AML-193 (cell line): ENCODE data around the gene SIAE.

ENCODE experiments used
- DNase-seq, 2 experiments: peaks; one replicate each; lab custom pipeline; 2025; lab: John Stamatoyannopoulos, UW

Gene SIAE, protein sequence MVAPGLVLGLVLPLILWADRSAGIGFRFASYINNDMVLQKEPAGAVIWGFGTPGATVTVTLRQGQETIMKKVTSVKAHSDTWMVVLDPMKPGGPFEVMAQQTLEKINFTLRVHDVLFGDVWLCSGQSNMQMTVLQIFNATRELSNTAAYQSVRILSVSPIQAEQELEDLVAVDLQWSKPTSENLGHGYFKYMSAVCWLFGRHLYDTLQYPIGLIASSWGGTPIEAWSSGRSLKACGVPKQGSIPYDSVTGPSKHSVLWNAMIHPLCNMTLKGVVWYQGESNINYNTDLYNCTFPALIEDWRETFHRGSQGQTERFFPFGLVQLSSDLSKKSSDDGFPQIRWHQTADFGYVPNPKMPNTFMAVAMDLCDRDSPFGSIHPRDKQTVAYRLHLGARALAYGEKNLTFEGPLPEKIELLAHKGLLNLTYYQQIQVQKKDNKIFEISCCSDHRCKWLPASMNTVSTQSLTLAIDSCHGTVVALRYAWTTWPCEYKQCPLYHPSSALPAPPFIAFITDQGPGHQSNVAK

DNA sequence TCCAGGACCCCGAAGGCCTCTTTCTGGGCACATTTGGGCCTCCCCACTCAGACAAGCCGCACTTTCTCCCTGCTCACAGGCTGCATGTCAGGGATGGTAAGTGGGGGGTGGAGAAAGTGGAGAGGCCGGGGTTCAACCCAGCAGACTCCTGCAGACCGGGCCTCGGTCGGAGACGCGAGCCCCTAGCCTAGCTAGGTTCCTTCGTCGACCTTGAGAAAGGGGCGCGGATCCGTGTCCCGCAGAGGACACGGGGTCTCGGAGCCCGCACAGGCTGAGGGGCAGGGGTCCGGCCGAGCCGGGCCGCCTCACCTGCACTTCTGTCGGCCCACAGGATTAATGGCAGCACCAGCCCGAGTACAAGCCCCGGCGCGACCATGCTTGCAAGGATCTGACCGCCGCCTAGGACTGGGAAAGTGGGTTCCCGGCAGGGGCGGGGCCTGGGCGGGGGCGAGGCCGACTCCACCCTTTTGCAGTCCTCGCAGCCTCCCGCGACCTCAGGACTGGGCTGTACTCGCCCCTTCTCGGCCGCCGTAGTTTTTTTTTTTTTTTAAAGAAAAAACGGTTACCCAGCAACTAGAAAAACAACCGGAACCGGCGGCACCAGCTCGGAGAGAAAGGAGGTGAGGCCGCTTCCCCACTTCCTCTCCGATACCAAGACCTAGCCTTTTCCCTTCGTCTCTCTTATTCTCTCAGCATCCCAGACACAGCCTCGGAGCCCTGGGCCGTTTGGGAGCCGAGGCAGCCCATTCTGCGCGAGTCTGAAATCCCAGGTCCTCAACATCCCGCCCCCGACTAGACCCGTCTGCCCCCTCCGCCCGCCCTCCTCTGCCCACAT is at the start of gene SIAE, which contains the start of gene SPA17:
TSS of gene SIAE (minus strand) at position 407 of the 835 bp plus-strand sequence. CDS start at position 376, 31 bp downstream.
TSS of gene SPA17 (plus strand) at position 572 of the 835 bp plus-strand sequence. CDS start 1,361 bp downstream, outside the sequence.
- peak; percentile 82 to 85 for DNase-seq

DNA sequence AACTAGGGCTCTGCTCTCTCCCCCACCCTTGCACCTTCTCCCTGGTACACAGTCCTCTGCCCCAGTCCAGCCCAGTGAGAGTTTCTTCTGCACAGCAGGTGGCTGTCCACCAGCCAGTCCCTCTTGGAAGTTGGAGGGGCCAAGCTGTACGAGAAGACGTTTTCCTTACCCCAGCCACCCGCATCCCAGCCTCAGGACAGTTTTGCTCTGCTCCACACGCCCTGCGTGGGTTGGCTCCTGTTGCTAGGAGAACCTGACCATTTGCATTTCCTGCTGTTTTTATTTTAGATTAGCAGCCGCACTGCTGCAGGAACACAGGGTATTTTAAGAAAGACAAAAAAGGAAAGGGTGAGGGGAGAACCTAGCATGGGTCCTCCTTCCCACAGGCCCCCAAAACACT is 48.6 kb upstream of the SIAE start:
- no peak for DNase-seq

DNA sequence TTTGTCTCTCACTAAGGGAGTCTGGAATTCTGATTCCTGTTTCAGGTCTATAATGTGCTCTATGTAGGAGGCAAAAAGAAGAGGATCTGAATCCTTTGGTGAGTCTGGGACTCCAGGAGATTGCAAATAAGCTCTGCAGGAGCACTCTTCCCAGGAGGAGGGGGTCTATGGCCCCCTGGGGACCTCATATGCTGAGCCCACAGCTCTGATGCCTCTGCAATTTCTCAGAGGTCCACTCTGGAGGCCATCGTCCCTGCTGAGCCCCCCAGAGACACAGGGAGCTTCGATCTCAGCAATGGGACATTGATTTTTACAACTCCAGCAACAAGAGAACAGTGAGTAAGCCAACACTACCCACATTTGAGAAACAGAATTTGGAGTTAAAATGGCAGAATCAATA is 46.0 kb upstream of the SIAE start:
- no peak for DNase-seq

DNA sequence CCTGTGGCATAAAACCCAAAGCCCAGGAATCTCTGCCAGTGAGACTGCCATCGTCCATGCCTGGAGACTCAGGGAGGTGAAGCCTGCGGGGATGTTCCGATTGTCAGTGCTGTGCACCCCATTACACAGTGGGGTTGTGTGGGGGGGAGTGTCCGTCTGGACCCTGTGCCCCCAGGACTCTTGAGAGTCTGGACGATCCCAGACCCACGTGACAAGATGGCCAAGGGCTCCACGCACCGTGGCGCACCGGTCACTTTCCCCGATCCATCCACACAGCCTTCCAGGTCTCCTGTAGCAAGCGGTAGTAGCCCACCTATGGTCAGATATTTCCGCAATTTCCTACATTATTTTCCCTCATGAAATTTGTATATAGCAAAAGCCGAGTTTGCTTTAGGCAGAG is 45.3 kb upstream of the SIAE start:
- no peak for DNase-seq

DNA sequence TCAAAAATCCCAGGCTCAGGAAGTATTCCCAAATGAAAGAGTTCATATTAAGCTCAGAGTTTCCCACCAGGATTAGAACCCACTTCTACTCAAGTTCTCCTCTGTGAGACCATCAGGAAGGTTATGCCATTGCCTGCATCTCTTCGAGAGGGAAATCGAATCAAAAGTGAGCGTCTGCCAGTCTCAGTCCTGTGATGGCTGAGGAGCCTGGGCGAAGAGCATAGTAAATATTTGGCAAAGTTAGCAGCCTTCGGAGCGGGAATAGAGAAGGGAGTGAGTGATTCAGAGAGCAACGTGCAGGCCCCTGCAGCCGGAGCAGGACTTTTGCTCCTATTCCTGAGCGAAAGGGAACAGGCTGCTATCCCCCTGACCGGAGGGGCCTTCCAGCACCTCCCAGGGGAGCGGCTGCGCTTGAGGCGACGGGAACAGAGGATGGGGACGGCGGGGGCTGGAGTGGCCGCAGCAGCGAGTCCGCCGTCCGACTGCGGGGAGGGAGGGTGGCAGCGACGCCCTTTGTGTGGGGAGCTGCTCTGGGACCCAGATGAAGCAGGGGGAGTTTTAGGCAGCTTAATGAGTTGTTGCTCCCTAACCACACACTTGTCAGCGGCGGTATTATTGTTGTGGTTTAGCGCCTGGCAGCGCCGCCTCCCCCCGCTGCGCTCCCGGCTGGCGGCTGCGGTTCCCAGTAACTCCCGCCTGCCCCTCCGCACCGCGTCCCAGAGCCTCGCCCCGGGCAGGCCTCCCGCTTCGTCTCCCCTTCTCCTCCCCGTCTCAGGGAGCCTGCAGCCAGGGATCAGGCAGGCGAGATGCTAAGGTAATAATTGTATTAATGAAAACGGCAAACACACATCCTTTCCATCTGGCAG is 44.5 kb upstream of the SIAE start:
- peak in 1 of 2 experiments; percentile 5 for DNase-seq

DNA sequence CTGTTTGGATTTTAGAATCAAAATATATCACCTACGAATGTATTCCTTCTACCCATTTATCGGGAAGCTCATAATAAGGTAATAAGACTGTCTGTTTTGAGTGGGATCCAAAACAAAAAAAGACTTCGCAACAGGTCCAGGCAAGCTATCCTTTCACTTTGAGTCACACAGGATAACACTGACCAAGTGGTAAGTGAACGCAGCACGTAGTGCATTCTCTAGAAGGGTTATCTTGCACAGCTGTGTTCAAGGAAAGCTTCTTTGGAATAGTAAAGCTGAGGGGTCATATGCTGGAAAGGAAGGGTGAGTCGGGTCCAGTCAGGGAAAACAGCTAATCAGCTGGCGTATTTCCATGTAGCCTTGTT is 43.9 kb upstream of the SIAE start:
- DNase-seq: no peak

DNA sequence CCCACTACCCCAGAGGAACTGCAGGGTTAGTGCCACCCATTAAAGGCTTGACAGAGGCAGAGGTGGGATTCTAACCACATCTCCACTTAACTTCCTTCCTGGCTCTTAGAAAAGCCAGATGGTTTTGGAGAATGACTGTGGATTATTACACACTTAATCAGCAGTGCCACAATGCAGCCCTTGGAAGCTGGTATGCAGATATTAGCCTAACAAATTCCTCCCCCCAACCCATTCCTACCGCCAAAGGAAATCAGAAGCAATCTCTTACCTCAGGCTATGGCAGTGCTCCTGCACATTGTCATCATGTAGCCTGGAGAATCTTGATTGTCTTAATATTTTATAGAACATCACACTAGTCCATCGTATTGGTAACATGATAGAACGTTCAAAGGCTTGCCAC is 43.1 kb upstream of the SIAE start:
- DNase-seq: no peak

DNA sequence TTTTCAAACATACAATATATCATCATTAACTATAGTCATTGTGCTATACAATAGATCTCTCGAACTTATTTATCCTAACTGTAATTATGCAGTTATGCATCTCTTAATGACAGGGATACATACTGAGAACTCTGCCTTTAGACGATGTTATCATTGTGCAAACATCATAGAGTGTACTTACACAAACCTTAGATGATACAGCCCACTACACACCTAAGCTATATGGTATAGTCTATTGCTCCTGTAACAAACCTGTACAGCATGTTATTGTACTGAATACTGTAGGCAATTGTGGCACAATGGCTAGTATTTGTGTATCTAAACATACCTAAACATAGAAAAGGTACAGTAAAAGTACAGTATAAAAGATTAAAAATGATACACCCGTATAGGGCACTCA is 38.9 kb upstream of the SIAE start:
- no peak for DNase-seq

DNA sequence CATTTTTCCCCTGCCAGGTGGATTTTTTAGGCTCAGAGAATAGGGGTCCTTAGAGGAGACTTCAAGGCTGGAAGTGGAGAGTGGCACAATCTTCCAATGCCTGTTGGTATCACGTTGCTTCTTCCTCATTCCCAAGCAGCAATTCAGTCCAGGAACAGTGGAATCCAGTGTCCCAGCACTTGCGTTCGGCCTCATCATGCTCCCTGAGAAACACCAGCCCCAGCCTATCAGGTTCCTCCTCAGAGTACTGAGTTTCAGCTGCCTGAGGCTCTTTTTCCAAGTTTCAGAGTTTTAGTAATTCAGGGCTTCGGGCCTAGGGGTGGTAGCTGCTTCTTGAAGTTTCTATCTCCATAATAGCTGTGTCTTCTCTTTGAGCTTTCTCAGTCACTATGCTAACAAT is 34.3 kb upstream of the SIAE start:
- no peak for DNase-seq

DNA sequence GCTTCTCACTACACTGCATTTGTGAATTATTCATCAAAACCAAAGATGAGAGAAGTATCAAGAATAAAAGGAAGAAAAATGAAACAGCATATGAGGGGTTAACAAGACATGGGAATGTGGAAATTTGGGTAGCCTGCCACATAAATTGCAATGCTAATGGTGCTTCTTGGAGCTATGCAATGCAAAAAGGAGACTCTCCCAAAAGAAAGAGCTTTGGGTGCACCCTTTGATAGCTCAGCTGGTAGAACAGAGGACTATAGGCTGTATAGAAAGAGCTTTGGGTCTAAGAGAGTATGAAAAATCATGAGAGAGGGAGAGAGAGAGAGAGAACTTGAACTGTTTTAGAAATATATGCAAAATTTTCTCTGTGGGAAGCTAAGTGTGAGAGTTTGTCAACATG is 26.5 kb upstream of the SIAE start:
- DNase-seq: no peak

DNA sequence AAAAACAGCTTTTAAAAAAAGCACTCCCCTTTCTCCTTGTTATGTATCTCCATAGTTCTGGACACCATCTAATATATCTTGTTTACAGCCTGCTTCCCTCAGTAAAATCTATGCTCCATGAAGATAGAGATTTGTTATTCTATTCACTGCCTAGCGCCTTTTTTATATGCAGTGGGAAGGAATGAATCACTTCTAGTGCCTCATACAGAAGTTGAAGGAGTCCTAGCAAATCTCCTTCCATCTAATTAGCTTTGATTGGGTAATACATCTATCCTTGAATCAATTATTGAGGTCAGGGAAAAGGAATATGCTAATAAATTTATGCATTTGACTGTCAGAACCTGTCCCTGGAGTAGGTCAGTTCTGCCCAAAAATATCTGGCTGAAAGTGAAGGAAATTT is 26.0 kb upstream of the SIAE start:
- DNase-seq: no peak

DNA sequence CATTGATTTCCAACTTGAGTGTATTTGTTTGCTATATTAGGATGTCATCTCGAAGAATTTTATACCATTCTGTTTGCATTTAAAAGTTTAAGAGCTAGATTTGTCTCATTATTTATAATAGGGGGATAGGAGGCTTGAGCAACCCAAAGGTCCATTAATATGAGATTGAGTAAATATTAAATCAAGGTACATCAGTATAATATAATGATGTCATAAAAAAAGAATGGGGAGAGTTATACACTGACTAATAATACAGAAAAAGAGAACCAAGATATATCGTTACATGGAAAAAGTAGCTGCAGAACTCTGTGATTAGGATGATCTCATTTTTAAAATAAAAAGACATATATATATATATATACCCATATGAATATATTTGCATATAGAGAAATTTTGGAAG is 19.6 kb upstream of the SIAE start:
- DNase-seq: no peak

DNA sequence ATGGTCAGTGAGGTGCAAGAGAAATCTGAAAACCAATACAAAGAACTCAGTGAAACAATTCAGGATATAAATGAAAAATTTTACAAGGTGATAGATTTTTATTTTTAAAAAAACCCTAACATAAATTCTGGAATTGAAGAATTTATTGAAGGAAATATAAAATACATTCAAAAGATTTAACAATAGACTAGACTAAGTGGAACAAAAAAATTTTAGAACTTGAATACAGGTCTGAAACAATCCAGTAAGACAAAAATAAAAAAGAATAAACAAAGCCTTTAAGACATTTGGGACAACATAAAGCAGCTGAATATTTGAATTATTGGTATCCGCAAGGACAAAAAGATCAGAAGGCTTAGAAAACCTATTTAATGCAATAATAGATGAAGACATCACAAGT is 8.9 kb upstream of the SIAE start:
- DNase-seq: no peak

DNA sequence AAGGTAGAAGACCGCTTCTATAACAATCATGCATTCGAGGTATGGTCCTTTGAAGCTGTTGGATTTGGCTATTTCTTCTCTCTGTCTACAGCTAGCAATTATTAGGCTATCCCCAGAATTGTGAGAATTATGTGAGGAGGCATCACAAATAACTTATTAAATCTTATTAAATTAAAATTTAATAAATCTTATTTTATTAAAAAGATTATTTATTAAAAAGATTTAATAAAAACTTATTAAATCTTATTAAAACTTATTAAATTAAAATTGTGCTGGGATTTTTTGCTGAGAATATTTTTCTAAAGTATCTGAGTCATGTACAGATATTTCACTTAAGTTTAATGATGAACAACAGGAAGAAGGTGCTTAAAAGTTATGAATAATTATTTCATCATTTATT is 7.9 kb upstream of the SIAE start:
- no peak for DNase-seq

DNA sequence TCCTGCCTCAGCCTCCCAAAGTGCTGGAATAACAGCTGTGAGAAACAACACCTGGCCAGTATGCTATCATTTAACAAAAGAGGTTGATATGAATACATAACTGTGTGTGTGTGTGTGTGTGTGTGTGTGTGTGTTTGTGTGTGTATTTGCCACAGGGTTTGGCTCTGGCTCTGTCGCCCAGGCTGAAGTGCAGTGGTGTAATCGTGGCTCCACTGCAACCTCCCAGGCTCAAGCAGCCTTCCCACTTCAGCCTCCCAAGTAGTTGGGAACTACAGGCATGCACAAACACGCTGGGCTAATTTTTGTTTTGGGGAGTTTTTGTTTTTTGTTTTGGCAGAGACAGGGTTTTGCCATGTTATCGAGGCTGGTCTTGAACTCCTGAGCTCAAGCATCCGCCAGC is 4.9 kb upstream of the SIAE start:
- DNase-seq: no peak

DNA sequence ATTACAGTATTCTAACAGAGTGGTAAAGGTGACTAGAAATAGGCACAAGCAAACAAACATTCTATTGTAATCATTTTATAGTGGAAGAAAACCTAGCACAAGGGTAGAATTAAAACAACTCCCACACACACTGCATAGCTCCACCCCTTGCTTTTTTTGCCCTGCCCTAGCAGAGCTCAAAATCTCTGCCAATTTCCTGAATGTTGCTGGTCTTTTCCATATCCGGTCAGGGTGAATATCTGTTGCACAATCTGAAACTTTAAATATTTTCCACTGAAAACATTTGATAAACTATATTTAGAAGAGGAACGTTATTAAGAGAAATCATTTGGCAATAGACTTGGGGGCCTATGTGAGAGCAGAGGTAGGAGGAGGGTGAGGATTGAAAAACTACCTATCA is 2.8 kb upstream of the SIAE start:
- peak; percentile 10 to 21 for DNase-seq

DNA sequence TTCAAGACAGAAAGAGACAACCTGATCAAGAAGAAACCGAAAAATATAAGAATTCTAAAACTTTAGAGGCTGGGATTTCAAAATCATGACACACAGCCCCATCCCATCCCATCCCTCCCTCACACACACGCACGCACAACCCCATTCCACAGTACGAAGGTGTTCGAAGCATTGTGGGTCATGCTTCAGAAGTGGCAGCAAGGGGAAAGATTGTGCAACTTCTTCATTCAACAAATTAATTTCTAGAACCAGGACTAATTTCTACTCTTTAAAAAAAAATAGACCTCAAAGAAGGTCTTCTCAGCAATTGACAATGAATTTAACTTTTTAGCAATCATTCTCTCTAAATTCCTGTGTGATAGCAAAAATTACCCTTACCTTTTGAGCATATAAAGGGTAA is 1.0 kb upstream of the SIAE start:
- no peak for DNase-seq

DNA sequence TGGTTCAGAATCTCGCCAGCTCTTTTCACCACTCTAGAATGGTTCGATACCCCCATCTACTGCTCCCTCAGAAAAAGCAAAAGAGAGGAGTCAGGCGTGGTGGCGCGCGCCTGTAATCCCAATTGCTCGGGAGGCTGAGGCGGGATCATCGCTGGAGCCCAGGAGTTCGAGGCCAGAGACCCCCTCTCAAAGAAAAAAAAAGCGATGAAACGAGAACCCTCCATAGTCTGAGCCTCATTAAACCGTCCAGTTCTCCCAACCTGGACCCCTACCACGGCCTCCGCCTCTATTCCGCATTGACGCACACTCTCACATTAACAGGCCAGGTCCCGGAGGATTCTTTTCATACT is 604 bp upstream of the SIAE start:
- DNase-seq: no peak

DNA sequence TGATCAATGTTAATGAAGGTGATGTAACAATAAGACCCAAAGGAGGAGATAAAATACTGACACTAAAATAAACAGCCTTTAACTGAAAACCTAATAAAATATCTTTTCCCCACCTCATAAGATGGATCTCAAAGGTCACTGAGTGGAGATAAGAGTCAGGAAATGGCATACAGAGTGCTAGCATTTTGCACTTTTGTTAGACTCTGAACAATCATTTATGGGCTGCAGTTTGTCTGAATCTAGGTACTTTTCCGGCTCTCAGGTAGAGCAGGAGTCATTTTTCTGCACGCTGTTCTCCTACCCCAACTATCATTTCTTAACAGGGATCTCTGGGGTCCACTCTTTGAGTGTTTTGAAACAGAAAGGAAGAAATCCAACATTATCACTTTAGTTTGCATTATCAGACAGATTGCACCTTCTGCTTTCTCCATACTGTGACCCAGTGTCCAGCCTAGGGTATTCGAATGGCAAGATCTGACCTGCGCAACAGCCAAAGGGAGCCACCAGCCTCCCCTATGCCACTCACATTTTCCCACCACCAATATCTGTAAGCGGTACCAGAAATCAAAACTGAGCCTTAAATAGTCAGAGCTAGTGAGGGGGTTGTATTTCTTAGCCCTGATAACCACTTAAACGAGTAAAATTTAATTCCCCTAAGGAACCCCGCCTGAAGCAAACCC is 863 bp downstream of the SIAE start:
- no peak for DNase-seq

DNA sequence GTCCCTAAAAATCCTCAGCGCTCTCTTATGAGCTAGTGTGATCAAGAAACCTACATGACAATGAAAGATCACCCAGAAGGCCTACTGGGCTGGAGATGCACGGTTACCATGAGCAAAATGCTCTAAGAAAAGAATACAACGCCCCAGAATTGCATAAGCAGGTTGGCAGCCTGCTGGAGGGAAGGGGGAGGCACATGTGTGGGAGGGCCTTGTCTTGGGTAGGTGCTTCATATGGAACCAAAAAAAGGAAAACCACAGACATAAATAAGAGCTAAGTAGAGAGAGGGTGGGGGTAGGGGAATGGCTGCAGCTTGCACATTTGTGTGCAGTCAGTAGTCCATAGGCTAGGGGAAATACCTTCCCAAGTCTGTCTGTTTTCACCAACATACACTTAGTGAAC is 2.8 kb downstream of the SIAE start:
- DNase-seq: peak; percentile 89 to 90

DNA sequence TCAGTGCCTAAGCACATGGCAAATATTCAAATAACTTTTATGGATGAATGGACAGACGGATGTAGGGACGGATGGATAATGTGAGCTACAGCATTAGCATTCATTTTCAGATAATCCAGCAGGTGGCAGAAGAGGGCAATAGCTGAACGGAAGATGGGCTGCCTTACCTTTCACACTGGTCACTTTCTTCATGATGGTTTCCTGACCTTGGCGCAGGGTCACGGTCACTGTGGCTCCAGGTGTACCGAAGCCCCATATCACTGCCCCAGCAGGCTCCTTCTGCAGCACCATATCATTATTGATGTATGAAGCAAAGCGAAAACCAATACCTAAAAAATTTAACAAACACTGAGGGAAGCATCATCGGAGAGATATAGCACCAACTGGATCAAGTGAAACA is 4.3 kb downstream of the SIAE start:
- DNase-seq: peak; percentile 48 to 65

DNA sequence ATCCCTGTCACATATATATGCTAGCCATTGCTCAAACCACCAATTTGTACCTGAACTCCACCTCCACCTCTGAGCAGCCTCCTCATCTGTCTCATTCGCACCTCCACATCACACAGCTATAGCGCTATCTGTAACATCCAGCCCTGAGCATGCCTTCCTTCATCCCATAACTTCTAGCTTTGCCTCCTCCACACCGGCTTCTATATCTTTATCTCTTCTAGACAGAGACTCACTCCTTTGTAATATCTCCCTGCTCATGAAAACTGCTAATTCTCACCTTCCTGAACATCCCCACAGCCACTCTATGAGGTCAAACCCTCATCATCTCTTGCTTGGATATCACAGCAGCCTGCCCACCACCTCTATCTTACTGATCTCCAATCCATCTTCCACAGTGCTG is 5.9 kb downstream of the SIAE start:
- DNase-seq: no peak
